Measurements from ENCODE around the gene SOAT2.
"Not testable (repeated sequence)": the region's sequence is repeated elsewhere in the genome, so short reads cannot be mapped to it uniquely, and the experiment has no call there.

The SOAT2 gene

DNA sequence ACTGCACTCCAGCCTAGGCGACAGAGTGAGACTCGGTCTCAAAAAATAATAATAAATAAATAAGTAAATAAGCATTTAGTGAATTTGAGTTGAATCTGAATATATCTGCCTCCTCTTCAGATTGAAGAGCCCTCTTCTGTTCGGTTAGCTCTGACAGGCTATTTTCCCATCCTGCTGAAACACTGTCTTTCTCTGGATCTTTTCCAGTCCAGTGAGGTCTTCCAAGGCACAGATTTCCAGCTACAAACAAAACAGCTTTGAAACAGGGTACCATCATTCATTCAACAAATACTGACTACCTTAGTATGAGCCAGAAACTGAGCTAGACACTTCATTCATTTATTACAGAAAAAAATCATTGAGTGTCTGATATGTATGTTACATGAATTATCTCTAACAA is 16.9 kb upstream of the SOAT2 start:
- no peak for DNase-seq (ENCODE audit: low spot score)

DNA sequence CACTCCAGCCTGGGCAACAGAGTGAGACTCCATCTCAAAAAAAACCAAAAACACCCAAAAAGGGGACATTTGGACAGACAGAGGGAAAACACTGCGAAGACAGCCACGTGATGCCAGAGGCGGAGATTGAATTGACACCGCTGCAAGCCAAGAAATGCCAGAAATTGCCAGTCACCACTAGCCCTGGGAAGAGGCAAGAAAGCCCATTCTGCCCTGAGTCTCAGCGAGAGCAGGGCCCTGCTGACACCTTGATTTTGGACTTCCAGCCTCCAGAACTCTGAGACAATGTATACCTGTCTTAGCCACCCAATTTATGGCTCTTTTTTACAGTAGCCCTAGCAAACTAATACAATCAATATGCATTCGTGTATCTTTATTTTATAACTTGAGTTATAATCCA is 13.2 kb upstream of the SOAT2 start:
- DNase-seq (ENCODE audit: low spot score), result no peak

GRCh38 chr12:53090554-53090953 is 12.7 kb upstream of the SOAT2 start:
- DNase-seq (ENCODE audit: low spot score), result no peak

DNA sequence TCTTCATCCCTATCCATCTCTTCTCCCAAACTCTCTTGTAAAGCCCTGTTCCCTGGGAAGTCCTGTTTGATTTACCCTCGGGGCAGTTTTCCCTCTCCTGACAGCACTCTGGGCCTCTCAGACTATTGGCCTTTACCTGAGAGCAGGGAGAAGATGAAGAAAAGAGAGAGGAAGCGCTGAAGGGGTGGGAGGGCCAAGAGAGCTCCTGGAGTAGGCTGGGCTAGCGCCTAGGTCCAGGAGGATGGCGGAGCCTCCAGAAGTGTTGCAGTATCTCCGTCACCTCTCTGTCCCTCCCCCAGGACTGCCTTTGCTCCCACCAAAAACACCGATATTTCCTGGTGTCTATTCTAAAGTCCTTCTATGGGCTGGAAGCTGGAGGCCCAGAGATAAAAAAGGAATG is 11.5 kb upstream of the SOAT2 start:
- no peak for DNase-seq (ENCODE audit: low spot score)

DNA sequence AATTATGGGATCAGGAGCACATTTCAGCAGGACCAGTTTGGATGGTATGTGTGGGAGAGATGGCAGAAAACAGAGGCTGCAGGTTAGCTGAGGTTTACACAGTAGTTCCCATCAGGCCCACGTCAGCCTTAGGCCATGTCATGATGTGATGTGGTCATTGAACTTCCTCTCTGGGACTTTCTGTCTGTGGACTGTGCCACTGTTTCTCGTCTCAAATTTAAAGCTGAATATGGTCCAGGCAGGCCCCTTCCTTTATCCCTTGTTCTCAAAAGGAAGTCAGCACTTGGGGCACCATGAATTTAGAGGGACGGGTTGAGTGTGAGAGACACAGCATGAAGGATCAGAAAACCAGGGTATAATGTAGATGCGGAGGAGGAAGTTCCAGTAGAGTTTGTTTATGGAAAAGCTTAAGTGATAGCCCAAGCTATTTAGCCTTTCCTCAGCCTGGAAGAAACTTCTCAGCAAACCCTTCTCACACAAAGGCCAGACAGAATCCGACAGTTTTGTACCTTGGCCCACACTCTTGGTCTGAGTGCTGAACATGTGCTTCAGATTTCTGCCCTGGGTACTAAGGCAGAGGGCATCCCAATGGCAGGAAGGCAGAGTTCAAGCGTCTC is 9.4 kb upstream of the SOAT2 start:
- no peak for DNase-seq (ENCODE audit: low spot score)

DNA sequence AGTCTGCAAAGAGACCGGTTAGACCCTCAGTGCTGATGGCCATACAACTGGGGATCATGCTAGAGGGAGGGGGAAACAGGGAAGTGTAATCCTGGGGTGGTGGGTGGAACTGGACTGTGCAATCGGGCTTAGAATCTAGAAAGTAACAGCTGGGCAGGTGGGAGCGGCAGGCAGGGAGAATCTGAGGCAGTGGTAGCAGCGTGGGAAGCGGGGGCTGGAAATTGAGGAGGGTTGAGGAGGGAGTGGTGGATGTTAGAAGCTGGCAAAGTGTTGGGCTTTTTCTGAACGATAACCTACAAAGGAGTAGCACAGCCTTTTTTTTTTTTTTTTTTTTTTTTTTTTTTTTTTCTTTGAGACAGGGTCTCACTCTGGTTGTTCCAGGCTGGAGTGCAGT is 8.9 kb upstream of the SOAT2 start:
- DNase-seq (ENCODE audit: low spot score), result no peak

DNA sequence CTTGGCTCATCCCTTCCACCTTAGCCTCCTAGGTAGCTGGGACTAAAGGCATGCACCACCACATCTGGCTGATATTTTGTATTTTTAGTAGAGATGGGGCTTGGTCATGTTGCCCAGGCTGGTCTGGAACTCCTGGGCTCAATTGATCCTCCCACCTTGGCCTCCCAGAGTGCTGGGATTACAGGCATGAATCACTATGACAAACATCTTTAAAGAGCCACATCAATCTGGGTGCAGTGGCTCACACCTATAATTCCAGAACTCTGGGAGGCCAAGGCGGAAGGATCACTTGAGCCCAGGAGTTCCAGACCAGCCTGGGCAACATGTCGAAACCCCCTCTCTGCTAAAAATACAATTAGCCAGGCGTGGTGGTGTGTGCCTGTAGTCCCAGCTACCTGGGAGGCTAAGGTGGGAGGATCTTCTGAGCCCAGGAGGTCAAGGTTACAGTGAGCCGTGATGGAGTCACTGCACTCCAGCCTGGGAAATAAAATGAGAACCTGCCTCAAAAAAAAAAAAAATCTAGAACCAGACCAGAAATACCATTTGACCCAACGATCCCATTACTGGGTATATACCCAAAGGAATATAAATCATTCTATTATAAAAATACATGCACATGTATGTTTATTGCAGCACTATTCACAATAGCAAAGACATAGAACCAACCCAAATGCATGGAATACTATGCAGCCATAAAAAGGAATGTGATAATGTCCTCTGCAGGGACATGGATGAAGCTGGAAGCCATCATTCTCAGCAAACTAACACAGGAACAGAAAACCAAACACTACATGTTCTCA is 8.3 kb upstream of the SOAT2 start:
- not testable (repeated sequence) for DNase-seq (ENCODE audit: low spot score)

DNA sequence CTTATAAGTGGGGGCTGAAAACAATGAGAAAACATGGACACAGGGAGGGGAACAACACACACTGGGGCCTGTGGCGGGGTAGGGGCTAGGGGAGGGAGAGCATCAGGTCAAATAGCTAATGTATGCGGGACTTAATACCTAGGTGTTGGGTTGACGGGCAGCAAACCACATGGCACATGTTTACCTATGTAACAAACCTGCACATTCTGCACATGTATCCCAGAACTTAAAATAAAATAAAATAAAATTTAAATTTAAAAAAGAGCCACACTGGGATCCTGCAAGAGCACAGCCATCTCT is 7.7 kb upstream of the SOAT2 start:
- DNase-seq (ENCODE audit: low spot score), result not testable (repeated sequence)

- no peak for DNase-seq (ENCODE audit: low spot score)
These were observed 7.1 kb upstream of the SOAT2 start for GRCh38 chr12:53096089-53096741.

GRCh38 chr12:53096759-53097158 is 6.5 kb upstream of the SOAT2 start:
- no peak for DNase-seq (ENCODE audit: low spot score)

DNA sequence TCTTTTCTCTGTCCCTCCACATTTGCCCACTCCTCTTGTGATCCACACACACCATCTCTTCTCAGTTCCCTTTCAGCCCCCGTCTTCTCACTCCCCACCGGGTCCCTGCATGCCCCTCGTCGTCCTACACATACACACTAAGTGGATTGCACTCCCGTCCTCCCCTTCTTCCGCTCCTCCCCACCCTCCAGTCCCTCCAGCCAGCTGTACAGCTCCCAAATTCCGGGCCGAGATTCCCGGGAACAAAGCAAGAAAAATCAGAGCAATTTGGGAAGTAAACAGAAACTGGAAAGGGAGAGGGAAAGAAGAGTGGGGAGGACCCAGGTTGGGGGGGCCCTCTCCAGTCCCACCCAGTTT is 6.1 kb upstream of the SOAT2 start:
- DNase-seq (ENCODE audit: low spot score), result no peak

GRCh38 chr12:53097564-53098353 is 5.5 kb upstream of the SOAT2 start, which contains the start of gene IGFBP6:
Gene IGFBP6, plus strand, starts transcription at chr12:53097667. Its CDS starts 51 bp downstream, at chr12:53097718.
- DNase-seq (ENCODE audit: low spot score), result no peak

DNA sequence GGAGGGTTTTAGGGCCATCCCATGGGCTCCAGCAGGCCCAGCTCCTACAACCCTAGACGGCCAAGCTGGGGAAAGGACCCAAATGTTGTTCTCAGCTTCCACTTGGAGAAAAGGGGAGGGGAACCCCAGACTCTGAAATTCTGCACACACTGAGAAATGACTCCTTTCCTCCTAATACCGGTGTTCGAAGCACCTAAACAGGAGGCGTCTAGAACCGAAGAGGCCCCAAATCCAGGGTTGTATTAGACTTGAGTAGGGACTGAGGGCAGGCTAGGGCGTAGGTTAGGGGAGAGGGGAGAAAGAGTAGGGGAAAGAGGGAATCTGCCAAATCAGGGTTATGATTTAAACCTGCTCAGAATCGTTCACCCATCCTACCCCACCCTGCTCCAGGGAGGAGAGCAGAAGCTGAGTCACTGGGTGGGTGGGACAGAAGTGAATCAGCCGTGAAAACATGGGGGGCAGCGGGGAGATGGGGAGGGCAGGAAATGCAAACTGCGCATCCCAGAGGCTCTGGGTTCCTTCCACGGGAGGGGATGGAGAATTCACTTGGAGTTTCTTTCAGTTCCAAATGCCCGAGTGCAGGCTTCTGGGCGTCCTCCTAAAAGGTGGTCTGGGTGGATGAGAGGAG is 4.8 kb upstream of the SOAT2 start:
- DNase-seq (ENCODE audit: low spot score), result no peak

- peak; percentile 64 for DNase-seq (ENCODE audit: low spot score)
These were observed 4.0 kb upstream of the SOAT2 start for GRCh38 chr12:53099071-53099882.

DNA sequence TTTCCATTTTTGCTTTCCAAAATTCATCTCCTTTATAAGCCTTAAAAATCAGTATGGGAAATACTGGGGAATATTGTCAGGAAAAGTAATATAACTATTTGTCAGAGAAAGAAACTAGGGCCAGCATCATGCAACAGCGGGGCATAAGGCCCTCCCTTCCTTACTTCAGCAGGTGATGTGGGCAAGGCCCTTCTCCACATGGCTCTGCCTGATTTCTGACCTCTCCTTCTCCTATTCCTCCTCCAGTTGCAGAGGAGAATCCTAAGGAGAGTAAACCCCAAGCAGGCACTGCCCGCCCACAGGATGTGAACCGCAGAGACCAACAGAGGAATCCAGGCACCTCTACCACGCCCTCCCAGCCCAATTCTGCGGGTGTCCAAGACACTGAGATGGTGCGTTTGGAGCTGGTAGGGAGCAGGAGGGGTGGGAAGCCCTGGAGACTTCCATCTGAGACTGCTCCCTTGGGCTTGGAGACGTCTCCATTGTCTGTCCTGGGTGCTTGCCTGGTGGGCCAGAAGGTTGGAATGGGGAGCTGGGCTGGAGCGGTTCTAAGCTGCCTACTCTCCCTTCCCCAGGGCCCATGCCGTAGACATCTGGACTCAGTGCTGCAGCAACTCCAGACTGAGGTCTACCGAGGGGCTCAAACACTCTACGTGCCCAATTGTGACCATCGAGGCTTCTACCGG is 2.7 kb upstream of the SOAT2 start:
- DNase-seq (ENCODE audit: low spot score), result no peak

DNA sequence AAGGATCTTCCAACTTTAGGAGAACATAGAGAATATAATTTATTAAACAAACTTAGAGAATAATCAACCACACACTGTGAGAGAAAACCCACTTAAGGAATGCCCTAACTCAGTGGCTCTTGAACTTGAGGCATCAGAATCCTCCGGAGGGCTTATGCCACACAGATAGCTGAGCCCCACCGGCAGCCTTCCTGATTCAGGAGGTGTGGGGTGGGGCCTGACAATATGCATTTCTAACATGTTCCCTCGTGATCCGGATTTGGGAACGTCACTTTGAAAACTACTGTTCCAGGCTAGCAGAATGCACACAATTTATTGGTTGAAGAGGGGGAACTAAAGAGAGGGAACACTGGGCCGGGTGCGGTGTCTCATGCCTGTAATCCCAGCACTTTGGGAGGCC is 2.0 kb upstream of the SOAT2 start:
- DNase-seq (ENCODE audit: low spot score), result no peak

- no peak for DNase-seq (ENCODE audit: low spot score)
These were observed 1.1 kb upstream of the SOAT2 start for GRCh38 chr12:53101931-53102781.

- DNase-seq (ENCODE audit: low spot score), result no peak
These were observed 597 bp downstream of the SOAT2 start for GRCh38 chr12:53103860-53104305.

GRCh38 chr12:53105256-53105655 is 2.0 kb downstream of the SOAT2 start:
- no peak for DNase-seq (ENCODE audit: low spot score)

All from globus pallidus (tissue), 1 donor.